ENCODE data around the gene CHST12.

CHST12 gene

DNA sequence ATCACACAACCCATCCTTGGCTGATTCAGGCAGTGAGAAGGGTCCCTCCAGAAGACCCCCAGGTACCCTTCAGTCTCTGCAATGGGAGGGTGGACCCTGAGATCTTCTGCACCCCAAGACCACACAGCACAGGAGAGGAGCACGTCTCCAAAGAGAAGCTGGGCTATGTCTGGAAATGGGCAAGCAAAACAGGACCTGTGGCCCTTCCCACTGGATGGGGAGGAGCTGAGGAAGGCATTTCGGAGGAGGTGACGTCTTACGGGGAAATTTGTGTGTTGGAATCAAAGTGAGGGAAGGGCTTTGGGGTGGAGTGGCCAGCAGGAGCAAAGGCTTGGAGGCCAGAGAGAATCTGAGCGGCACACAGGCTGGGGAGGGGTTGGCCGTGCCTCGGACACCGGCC is 56.3 kb downstream of the CHST12 start:
- no peak for TF ChIP-seq SIN3A (IDR thresholded peaks at IDR 0.05; ENCODE audit: borderline replicate concordance, insufficient read depth, low read length)
- no peak for TF ChIP-seq TAF1 (IDR thresholded peaks at IDR 0.05; ENCODE audit: borderline replicate concordance, insufficient read depth, low read length)
- no peak for TF ChIP-seq FOXP2 (optimal IDR thresholded peaks at IDR 0.05; ENCODE audit: borderline replicate concordance, extremely low read depth, extremely low read length, insufficient read depth)
- TF ChIP-seq POLR2AphosphoS5 (IDR thresholded peaks at IDR 0.05; ENCODE audit: low read depth, low read length) = no peak
- TF ChIP-seq, protein P1, sequence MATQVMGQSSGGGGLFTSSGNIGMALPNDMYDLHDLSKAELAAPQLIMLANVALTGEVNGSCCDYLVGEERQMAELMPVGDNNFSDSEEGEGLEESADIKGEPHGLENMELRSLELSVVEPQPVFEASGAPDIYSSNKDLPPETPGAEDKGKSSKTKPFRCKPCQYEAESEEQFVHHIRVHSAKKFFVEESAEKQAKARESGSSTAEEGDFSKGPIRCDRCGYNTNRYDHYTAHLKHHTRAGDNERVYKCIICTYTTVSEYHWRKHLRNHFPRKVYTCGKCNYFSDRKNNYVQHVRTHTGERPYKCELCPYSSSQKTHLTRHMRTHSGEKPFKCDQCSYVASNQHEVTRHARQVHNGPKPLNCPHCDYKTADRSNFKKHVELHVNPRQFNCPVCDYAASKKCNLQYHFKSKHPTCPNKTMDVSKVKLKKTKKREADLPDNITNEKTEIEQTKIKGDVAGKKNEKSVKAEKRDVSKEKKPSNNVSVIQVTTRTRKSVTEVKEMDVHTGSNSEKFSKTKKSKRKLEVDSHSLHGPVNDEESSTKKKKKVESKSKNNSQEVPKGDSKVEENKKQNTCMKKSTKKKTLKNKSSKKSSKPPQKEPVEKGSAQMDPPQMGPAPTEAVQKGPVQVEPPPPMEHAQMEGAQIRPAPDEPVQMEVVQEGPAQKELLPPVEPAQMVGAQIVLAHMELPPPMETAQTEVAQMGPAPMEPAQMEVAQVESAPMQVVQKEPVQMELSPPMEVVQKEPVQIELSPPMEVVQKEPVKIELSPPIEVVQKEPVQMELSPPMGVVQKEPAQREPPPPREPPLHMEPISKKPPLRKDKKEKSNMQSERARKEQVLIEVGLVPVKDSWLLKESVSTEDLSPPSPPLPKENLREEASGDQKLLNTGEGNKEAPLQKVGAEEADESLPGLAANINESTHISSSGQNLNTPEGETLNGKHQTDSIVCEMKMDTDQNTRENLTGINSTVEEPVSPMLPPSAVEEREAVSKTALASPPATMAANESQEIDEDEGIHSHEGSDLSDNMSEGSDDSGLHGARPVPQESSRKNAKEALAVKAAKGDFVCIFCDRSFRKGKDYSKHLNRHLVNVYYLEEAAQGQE (IDR thresholded peaks at IDR 0.05; ENCODE audit: insufficient read depth in 1 of 2, low read depth in 2 of 2, low read length in 2 of 2) = no peak

GRCh38 chr7:2460188-2460587 is 56.8 kb downstream of the CHST12 start:
- TF ChIP-seq SIN3A (IDR thresholded peaks at IDR 0.05; ENCODE audit: borderline replicate concordance, insufficient read depth, low read length) = no peak
- TF ChIP-seq POLR2AphosphoS5 (IDR thresholded peaks at IDR 0.05; ENCODE audit: low read depth, low read length) = no peak
- no peak for TF ChIP-seq FOXP2 (optimal IDR thresholded peaks at IDR 0.05; ENCODE audit: borderline replicate concordance, extremely low read depth, extremely low read length, insufficient read depth)
- TF ChIP-seq, protein P1 (IDR thresholded peaks at IDR 0.05; ENCODE audit: insufficient read depth in 1 of 2, low read depth in 2 of 2, low read length in 2 of 2) = no peak
- no peak for TF ChIP-seq TAF1 (IDR thresholded peaks at IDR 0.05; ENCODE audit: borderline replicate concordance, insufficient read depth, low read length)

DNA sequence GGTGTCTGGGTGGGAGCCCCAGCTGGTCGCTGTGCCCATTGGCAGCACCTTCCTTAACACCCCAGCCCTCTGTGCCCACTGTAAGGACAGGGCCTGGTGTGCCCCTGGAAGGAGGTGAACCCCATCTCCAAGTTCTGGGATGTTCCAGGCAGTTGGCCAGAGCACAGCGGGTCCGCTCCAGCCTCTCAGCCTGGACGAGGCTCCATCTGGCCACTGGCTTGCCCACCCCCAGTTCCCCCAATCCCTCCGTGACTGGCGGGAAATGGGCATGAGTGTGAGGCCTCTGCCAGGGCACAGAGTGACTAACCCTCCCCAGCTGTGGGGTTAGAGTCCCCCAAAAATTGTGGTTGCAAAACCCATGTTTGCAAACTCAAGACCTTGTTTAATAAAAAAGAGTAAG is 57.2 kb downstream of the CHST12 start:
- no peak for TF ChIP-seq POLR2AphosphoS5 (IDR thresholded peaks at IDR 0.05; ENCODE audit: low read depth, low read length)
- TF ChIP-seq FOXP2 (optimal IDR thresholded peaks at IDR 0.05; ENCODE audit: borderline replicate concordance, extremely low read depth, extremely low read length, insufficient read depth) = no peak
- TF ChIP-seq, protein P1 (IDR thresholded peaks at IDR 0.05; ENCODE audit: insufficient read depth in 1 of 2, low read depth in 2 of 2, low read length in 2 of 2) = no peak
- no peak for TF ChIP-seq SIN3A (IDR thresholded peaks at IDR 0.05; ENCODE audit: borderline replicate concordance, insufficient read depth, low read length)
- no peak for TF ChIP-seq TAF1 (IDR thresholded peaks at IDR 0.05; ENCODE audit: borderline replicate concordance, insufficient read depth, low read length)

DNA sequence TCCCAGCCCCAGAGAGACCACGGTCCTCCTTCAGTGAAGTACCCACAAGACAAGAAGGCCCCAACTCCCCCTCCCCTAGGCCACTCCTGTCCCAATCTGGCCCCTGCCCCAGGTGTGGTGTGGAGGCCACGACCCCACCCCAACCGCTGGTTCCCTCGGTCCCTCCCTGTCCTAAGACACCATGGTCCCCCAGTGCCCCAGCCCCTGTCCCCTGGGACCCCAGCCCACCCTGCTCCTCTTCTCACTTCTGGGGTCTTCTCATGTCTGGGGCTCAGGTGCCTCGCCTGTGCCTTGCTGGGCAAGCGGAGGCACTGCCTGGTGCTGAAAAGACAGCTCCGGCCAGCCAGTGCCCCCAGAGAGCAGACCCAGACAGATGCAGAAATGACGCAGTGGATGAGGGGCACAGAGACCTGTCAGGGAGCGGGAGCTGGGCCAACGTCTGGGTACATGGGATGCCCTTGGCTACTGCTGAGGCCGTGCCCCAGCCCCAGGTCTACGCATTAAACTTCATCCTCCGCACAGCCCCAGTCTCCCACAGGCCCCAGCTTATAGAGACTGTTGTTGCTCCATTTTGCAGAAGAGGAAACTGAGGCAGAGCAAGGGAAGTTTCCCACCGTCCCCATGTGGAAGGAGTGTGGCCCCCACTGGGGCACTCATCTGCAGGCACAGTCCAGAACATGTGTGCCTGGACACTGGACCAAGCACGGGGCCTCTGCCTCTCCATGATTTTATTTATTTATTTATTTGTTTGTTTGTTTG is 58.0 kb downstream of the CHST12 start:
- no peak for TF ChIP-seq SIN3A (IDR thresholded peaks at IDR 0.05; ENCODE audit: borderline replicate concordance, insufficient read depth, low read length)
- TF ChIP-seq TAF1 (IDR thresholded peaks at IDR 0.05; ENCODE audit: borderline replicate concordance, insufficient read depth, low read length) = no peak
- no peak for TF ChIP-seq POLR2AphosphoS5 (IDR thresholded peaks at IDR 0.05; ENCODE audit: low read depth, low read length)
- TF ChIP-seq FOXP2 (optimal IDR thresholded peaks at IDR 0.05; ENCODE audit: borderline replicate concordance, extremely low read depth, extremely low read length, insufficient read depth) = no peak
- TF ChIP-seq, protein P1 (IDR thresholded peaks at IDR 0.05; ENCODE audit: insufficient read depth in 1 of 2, low read depth in 2 of 2, low read length in 2 of 2) = peak; percentile 30 to 77; a peak in 2 of 4 replicates

All from PFSK-1 (cell line).